SU-DHL-6 (cell line): Measurements from ENCODE around the gene TMEM176B.

Experiments
- CTCF ChIP-seq: fragments of 200-600 bp; sonication (generic); IDR thresholded peaks from one replicate; pipeline ENCODE4 v1.5.1; 2017; ENCODE audit warnings: antibody characterized with exemption, mild to moderate bottlenecking, low read length, moderate library complexity; ENCODE audit not compliant: insufficient read depth, poor library complexity, severe bottlenecking
- EZH2phosphoT487 ChIP-seq: fragments of 200-600 bp; sonication (generic), shearing (Covaris generic); conservative IDR thresholded peaks from 2 replicates; pipeline ENCODE4 v1.6.1; 2018; ENCODE audit warnings: mild to moderate bottlenecking, antibody characterized with exemption, low read length, moderate library complexity, mixed read lengths

GRCh38 chr7:150790416-150791075, 9.6 kb downstream of the TMEM176B start:
- TF ChIP-seq CTCF (no peak), EZH2phosphoT487 (no peak)
